Activated CD4-positive, alpha-beta memory T cell treated with anti-CD3 and anti-CD28 coated beads, Interleukin-2, amount 10 ng/mL, durations not matched to agents 7 days and 5 days (primary cell): ENCODE data around the gene CDH3. TPM values are rescaled to one million over a fixed set of nuclear protein-coding genes. Genes with fewer than 3 reads are reported as not detected.

Experiments
- CTCF ChIA-PET: fragments of 350-600 bp; sonication (Branson Sonifier 250); formaldehyde crosslinking; loops from one replicate; lab custom pipeline; 2021; ENCODE audit warnings: antibody characterized with exemption, inconsistent platforms; lab: Charles Lee
- POLR2A ChIA-PET: fragments of 350-600 bp; sonication (Branson Sonifier 250); formaldehyde crosslinking; loops from one replicate; lab custom pipeline; 2021; ENCODE audit warnings: antibody characterized with exemption; lab: Charles Lee
- DNase-seq: peaks from one replicate; pipeline ENCODE4 v3.0.0-alpha.2; 2020
- H3K27ac Mint-ChIP-seq: one replicate; pipeline ENCODE4 v1.8.0; 2021; ENCODE audit warnings: mild to moderate bottlenecking, mixed read lengths
- H3K27me3 Mint-ChIP-seq: one replicate; pipeline ENCODE4 v1.8.0; 2021; ENCODE audit warnings: mixed read lengths
- H3K36me3 Mint-ChIP-seq: one replicate; pipeline ENCODE4 v1.8.0; 2021; ENCODE audit warnings: low read depth, mixed read lengths
- H3K4me1 Mint-ChIP-seq: one replicate; pipeline ENCODE4 v1.8.0; 2021; ENCODE audit warnings: mixed read lengths
- H3K4me3 Mint-ChIP-seq: one replicate; pipeline ENCODE4 v1.8.0; 2021; ENCODE audit warnings: mild to moderate bottlenecking, mixed read lengths
- H3K9me3 Mint-ChIP-seq: one replicate; pipeline ENCODE4 v1.8.0; 2021; ENCODE audit warnings: mixed read lengths
- total RNA-seq, 2 experiments: library from RNA; stranded (reverse); gene quantifications; one replicate each; pipeline ENCODE4 v1.2.3, GENCODE V29; 2021

Gene CDH3
- total RNA-seq = under 1 TPM; 0.15 to 0.33 TPM

DNA sequence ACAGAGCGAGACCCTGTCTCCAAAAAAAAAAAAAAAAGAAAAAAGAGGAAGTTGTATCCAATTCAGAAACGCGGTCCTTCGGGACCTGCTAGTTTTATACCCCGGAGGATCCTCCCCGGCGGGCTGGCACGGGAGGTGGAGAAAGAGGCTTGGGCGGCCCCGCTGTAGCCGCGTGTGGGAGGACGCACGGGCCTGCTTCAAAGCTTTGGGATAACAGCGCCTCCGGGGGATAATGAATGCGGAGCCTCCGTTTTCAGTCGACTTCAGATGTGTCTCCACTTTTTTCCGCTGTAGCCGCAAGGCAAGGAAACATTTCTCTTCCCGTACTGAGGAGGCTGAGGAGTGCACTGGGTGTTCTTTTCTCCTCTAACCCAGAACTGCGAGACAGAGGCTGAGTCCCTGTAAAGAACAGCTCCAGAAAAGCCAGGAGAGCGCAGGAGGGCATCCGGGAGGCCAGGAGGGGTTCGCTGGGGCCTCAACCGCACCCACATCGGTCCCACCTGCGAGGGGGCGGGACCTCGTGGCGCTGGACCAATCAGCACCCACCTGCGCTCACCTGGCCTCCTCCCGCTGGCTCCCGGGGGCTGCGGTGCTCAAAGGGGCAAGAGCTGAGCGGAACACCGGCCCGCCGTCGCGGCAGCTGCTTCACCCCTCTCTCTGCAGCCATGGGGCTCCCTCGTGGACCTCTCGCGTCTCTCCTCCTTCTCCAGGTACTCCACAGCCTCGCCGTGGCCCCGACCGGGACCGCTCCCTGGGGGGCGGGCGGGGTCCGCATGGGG lies at the start of gene CDH3:
Gene CDH3, plus strand, starts transcription at position 596 of the 779 bp plus-strand sequence. Its CDS starts 70 bp downstream, at position 666.
- POLR2A ChIA-PET = no interaction called here
- Mint-ChIP-seq H3K4me3 (no peak within 1 kb of the TSS), H3K27me3 (peaks cover 53% of the 10 kb centered on the region), H3K9me3 (no peaks in the 10 kb centered on the region), H3K27ac (no peak within 1 kb of the TSS), H3K4me1 (peaks cover 13% of the 10 kb centered on the region), H3K36me3 (no peaks in the 10 kb centered on the region)
- CTCF ChIA-PET = no interaction called here
- no peak for DNase-seq

DNA sequence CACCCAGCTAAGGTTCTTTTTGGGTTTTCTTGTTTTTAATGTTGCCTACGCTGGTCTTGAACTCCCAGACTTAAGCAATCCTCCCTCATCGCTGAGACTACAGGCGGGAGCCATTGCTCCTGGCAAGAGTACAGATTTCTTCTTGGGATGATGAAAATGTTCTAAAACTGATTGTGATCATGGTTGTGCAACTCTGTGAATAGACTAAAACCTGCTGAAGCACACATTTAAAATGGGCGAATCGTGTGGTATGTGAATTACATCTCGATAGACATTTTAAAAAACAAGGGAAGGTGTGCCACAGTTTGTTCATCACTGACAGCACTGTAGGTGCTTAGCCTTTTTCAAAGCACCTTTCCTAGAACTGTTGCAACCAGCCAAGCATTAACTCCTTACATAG lies 48.8 kb upstream of the CDH3 start:
- no peaks in the 10 kb centered on the region for H3K4me1 Mint-ChIP-seq
- no peak for DNase-seq
- H3K27me3 Mint-ChIP-seq = no peaks in the 10 kb centered on the region
- ChIA-PET POLR2A (interaction anchor here (1.5 kb wide), 1 partner anchor 57 kb away, joined by 4 read pairs; the partner anchor contains the start of gene ZFP90), CTCF (no interaction called here)
- H3K36me3 Mint-ChIP-seq = no peaks in the 10 kb centered on the region
- peaks cover 7% of the 10 kb centered on the region for H3K9me3 Mint-ChIP-seq
- H3K27ac Mint-ChIP-seq = no peak overlapping the region
- no peak overlapping the region for H3K4me3 Mint-ChIP-seq

DNA sequence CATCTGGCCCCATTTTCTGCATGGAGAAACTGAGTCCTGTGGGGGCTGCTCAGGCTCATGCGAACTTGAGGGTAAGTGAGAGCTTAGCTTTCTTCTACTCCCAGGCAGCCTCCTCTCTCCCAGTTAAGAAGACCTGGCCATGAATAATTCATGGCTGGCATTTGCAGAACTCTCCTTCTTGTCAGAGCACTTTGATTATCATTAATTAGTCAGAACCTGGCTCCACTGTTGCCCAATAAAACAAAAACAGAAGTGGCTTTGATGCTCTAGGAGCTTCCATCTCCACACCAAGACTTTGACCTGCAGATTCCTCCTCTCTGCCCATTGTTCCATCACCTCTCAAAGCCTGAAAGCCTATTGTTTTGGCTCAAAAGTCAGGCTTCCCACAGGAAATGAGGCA lies 45.5 kb upstream of the CDH3 start:
- no peaks in the 10 kb centered on the region for H3K9me3 Mint-ChIP-seq
- H3K27ac Mint-ChIP-seq = no peak overlapping the region
- H3K36me3 Mint-ChIP-seq = no peaks in the 10 kb centered on the region
- POLR2A ChIA-PET = no interaction called here
- H3K4me1 Mint-ChIP-seq = no peaks in the 10 kb centered on the region
- DNase-seq = no peak
- CTCF ChIA-PET = interaction anchor here (0.6 kb wide), 1 partner anchor 9 kb away, joined by 3 read pairs; no protein-coding TSS in a partner anchor
- no peaks in the 10 kb centered on the region for H3K27me3 Mint-ChIP-seq
- H3K4me3 Mint-ChIP-seq = no peak overlapping the region

DNA sequence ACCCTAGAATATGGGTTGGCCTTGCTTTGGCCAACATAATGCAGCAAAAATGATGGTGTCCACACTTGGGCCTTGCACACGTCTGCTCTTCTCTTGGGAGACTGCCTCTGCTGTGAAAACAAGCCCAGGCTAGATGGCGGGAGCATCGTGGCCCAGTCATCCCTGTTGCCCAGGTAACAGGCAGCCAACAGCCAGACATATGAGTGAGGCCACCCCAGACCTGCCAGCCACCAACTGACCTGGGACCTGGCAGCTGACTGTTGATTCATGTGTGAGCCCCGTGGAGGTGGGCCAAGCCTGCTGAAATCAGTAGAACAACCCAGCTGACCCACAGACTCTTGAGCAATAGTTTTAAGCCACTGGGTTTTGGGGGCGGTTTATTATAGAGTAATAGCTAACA lies 39.4 kb upstream of the CDH3 start:
- peaks cover 4% of the 10 kb centered on the region for H3K9me3 Mint-ChIP-seq
- no peak for DNase-seq
- no peak overlapping the region for H3K4me3 Mint-ChIP-seq
- ChIA-PET CTCF (no interaction called here), POLR2A (no interaction called here)
- H3K36me3 Mint-ChIP-seq = no peaks in the 10 kb centered on the region
- no peak overlapping the region for H3K27ac Mint-ChIP-seq
- no peaks in the 10 kb centered on the region for H3K27me3 Mint-ChIP-seq
- H3K4me1 Mint-ChIP-seq = no peaks in the 10 kb centered on the region

DNA sequence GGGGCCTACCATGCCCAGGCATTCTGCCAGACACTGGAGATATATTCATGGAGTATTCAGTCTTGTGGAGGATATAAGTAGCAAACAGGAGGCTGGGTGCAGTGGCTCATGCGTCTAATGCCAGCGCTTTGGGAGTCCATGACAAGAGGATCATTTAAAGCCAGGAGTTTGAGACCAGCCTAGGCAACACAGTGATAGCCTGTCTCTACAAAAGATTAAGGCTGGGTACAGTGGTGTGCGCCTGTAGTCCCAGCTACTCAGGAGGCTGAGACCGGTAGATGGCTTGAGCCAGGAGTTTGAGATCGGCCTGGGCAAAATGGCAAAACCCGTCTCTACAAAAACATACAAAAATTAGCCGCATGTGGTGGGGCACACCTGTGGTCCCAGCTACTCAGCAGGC lies 37.7 kb upstream of the CDH3 start:
- Mint-ChIP-seq H3K4me1 (no peaks in the 10 kb centered on the region), H3K36me3 (no peaks in the 10 kb centered on the region), H3K4me3 (no peak overlapping the region), H3K9me3 (peaks cover 7% of the 10 kb centered on the region), H3K27ac (no peak overlapping the region), H3K27me3 (no peaks in the 10 kb centered on the region)
- no peak for DNase-seq
- ChIA-PET POLR2A (no interaction called here), CTCF (no interaction called here)

DNA sequence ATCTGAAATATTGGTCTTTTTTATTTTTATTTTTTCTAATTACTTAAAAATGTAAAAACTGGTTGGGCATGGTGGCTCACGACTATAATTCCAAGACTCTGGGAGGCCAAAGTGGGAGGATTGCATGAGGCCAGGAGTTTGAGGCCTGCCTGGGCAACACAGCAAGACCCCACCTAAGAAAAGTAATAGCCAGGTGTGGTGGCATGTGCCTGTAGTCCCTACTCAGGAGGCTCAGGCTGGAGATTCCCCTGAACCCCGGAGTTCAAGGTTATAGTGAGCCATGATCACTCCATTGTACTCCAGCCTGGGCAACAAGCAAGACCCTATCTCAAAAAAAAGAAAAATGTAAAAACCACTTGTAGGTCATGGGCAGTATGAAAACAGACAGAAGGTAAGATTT lies 36.8 kb upstream of the CDH3 start:
- no peak overlapping the region for H3K4me3 Mint-ChIP-seq
- no peaks in the 10 kb centered on the region for H3K36me3 Mint-ChIP-seq
- POLR2A ChIA-PET = no interaction called here
- DNase-seq = no peak
- H3K27ac Mint-ChIP-seq = no peak overlapping the region
- H3K27me3 Mint-ChIP-seq = no peaks in the 10 kb centered on the region
- CTCF ChIA-PET = no interaction called here
- H3K4me1 Mint-ChIP-seq = no peaks in the 10 kb centered on the region
- peaks cover 7% of the 10 kb centered on the region for H3K9me3 Mint-ChIP-seq

DNA sequence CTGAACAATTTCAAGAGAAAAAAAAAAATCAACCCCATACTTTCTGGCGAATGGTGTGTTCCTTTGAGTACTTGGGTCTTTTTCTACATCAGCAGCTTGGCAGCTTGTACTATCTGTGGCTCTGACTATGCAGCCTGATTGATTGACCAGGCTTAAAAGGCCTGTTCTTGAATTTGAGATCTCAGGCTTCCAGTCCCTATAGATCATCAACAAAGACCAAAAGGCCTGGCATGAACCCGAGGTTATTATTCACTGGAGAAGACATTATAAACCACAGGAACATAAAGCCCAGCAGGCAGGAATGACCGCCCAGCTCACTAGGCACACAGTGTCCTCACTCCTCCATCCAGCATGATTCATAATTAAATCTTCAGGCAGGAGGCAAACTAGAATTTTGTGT lies 32.1 kb upstream of the CDH3 start:
- POLR2A ChIA-PET = no interaction called here
- H3K36me3 Mint-ChIP-seq = no peaks in the 10 kb centered on the region
- H3K27ac Mint-ChIP-seq = no peak overlapping the region
- H3K9me3 Mint-ChIP-seq = peaks cover 12% of the 10 kb centered on the region
- CTCF ChIA-PET = no interaction called here
- H3K27me3 Mint-ChIP-seq = no peaks in the 10 kb centered on the region
- H3K4me1 Mint-ChIP-seq = no peaks in the 10 kb centered on the region
- no peak for DNase-seq
- H3K4me3 Mint-ChIP-seq = no peak overlapping the region

DNA sequence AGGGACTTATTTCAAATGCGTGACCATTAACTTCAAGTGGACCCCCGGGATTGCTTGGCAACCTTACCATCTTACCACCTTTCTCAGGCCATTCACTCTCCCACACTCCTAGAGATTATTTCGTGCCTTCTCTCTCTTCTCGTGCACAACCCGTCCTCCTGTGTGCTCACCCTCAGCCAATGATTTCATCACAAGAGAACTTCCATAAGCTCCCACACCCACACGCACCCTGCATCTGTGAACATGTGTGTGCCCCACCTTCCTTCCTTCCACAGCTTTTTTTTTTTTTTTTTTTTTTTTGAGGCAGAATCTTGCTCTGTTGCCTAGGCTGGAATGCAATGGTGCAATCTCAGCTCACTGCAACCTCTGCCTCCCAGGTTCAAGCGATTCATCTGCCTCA lies 27.4 kb upstream of the CDH3 start:
- CTCF ChIA-PET = no interaction called here
- DNase-seq = no peak
- Mint-ChIP-seq H3K9me3 (peaks cover 7% of the 10 kb centered on the region), H3K27ac (no peak overlapping the region), H3K4me1 (no peaks in the 10 kb centered on the region), H3K27me3 (no peaks in the 10 kb centered on the region), H3K36me3 (no peaks in the 10 kb centered on the region), H3K4me3 (no peak overlapping the region)
- POLR2A ChIA-PET = no interaction called here

DNA sequence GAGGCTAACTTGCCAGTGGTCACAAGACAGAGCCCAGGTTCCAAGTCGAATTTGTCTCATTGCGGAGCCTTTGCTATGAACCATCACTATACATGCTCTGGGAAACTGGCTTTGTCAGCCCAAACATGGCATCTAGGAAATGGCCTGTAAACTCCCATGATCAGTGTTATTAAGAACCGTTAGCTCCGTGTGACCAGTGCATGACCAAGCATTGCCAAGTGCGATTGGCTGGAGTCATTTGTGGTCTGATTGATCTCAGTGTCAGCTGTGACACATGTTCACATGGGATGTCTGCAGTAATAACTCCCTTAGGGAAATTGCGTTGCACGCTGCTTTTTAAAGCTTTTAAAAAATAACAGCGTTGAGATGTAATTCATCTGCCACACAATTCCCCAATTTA lies 18.6 kb upstream of the CDH3 start:
- no peak overlapping the region for H3K27ac Mint-ChIP-seq
- DNase-seq = no peak
- H3K27me3 Mint-ChIP-seq = peaks cover 10% of the 10 kb centered on the region
- ChIA-PET POLR2A (no interaction called here), CTCF (no interaction called here)
- H3K4me1 Mint-ChIP-seq = no peaks in the 10 kb centered on the region
- H3K4me3 Mint-ChIP-seq = no peak overlapping the region
- peaks cover 2% of the 10 kb centered on the region for H3K9me3 Mint-ChIP-seq
- no peaks in the 10 kb centered on the region for H3K36me3 Mint-ChIP-seq

DNA sequence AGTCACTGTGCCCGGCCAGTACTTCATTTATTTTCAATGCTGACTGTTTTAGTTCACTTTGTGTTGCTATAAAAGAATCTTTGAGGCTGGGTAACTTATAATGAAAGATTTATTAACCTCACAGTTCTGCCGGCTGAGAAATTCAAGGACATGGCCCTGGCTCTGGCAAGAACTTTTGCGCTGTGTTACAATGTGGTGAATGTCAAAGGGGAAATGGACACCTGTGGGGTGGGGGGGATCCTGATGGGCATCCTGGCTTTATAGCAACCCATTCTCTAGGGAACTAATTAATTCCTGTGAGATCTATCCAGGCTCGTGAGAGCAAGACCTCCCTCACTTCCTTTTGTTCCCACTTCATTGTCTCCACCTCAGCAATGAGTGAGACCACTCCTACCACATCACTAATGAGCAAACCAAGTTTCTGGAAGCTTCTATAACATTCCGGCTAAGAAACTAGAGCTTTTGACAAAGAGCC lies 17.1 kb upstream of the CDH3 start:
- H3K27ac Mint-ChIP-seq = no peak overlapping the region
- H3K27me3 Mint-ChIP-seq = peaks cover 10% of the 10 kb centered on the region
- H3K9me3 Mint-ChIP-seq = no peaks in the 10 kb centered on the region
- H3K4me1 Mint-ChIP-seq = no peaks in the 10 kb centered on the region
- ChIA-PET POLR2A (no interaction called here), CTCF (interaction anchor here (1.4 kb wide), 1 partner anchor 38 kb away, joined by 4 read pairs; no protein-coding TSS in a partner anchor)
- no peak for DNase-seq
- no peak overlapping the region for H3K4me3 Mint-ChIP-seq
- H3K36me3 Mint-ChIP-seq = no peaks in the 10 kb centered on the region

DNA sequence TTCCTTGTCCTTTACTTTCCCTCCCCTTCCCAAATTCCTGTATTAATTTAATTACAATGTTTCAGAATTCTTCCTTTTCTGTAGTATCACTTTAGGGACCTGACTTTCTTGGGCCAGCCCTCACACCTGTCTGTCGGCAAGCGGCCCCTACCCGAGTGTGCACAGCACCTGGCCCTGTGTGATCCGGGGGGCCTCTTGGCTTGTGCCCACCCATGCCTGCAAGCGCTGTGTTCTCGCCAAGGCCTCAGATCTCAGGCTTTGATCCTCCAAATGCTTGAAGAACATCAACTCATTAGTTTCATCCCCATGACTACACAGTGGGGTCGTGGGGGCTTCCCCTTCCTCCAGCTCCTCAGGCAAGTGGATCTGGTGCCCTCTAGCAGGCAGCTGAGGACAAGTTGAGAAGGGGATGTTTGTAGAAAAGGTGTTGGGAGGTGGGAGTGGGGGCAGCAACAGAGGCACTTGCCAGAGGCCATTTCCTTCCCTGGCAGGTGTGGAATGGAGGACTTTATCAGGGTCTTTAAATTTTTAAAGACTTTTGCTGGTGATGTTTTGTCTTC lies 15.7 kb upstream of the CDH3 start:
- no peaks in the 10 kb centered on the region for H3K36me3 Mint-ChIP-seq
- CTCF ChIA-PET = no interaction called here
- peaks cover 10% of the 10 kb centered on the region for H3K27me3 Mint-ChIP-seq
- DNase-seq = no peak
- no peak overlapping the region for H3K4me3 Mint-ChIP-seq
- no peaks in the 10 kb centered on the region for H3K4me1 Mint-ChIP-seq
- H3K27ac Mint-ChIP-seq = no peak overlapping the region
- POLR2A ChIA-PET = no interaction called here
- H3K9me3 Mint-ChIP-seq = no peaks in the 10 kb centered on the region

DNA sequence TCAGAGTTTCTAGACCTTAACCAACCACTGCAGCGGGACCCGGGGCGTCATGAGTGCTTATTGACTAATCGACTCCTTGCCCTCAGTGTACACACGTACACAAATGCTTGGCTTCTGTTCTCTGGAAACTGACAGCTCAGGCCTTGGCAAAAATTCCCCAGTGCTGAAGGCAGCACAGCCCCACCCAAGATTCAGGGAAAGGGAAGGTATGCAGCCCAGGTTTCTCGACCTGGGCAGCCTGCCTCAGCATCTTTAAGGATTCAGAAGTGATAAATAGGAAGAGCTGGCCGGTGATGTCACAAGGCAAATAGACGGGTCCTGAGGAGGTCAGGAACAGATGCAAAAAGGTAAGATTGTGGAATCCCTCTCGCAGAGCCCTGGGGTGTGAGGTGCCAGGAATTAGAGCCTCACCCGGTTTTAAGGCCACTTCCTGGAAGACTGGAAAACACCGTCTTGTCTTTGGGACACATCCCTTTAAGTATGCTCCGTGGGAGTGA lies 9.0 kb upstream of the CDH3 start:
- no peak for DNase-seq
- H3K4me1 Mint-ChIP-seq = no peaks in the 10 kb centered on the region
- H3K36me3 Mint-ChIP-seq = no peaks in the 10 kb centered on the region
- no peak overlapping the region for H3K4me3 Mint-ChIP-seq
- peaks cover 13% of the 10 kb centered on the region for H3K27me3 Mint-ChIP-seq
- CTCF ChIA-PET = interaction anchor here (0.9 to 1.7 kb wide), 2 partner anchors 46 to 115 kb away, joined by 3 to 4 read pairs; no protein-coding TSS in a partner anchor
- no peaks in the 10 kb centered on the region for H3K9me3 Mint-ChIP-seq
- H3K27ac Mint-ChIP-seq = no peak overlapping the region
- POLR2A ChIA-PET = no interaction called here

DNA sequence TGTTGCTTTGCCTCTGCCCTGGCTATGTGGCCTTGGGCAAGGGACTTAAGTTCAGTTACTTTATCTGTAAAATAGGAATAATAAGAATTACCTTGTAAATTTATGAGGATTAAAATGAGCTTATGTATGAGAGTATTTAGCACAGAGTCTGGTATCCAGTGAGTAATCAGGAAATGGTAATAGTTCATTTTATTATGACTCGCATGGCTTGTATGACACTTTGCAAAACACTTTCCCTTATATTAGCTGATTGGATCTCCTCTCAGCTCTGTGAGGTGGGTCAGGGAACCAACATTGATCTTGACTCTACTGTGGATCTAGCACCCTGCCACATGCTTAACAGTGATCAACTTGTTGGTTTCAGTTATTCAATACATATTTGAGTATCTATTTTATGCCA lies 8.3 kb upstream of the CDH3 start:
- ChIA-PET POLR2A (no interaction called here), CTCF (interaction anchor here (0.9 to 1.7 kb wide), 2 partner anchors 46 to 116 kb away, joined by 3 to 4 read pairs; no protein-coding TSS in a partner anchor)
- H3K9me3 Mint-ChIP-seq = no peaks in the 10 kb centered on the region
- H3K4me3 Mint-ChIP-seq = no peak overlapping the region
- H3K27me3 Mint-ChIP-seq = peaks cover 16% of the 10 kb centered on the region
- DNase-seq = no peak
- H3K4me1 Mint-ChIP-seq = peaks cover 1% of the 10 kb centered on the region
- H3K36me3 Mint-ChIP-seq = no peaks in the 10 kb centered on the region
- H3K27ac Mint-ChIP-seq = no peak overlapping the region
